GM23338 (cell line): ENCODE measurements around the gene WDR70.

ENCODE experiments used
- CREB1 ChIP-seq: fragments of 250-450 bp; sonication (Bioruptor Pico); IDR thresholded peaks from 2 replicates; pipeline ENCODE4 v1.5.0; 2020; ENCODE audit warnings: low read depth, mild to moderate bottlenecking, moderate library complexity
- CTCF ChIP-seq, 2 experiments: fragments of 200-600 bp in 1 of 2; sonication (generic) in 1 of 2; conservative IDR thresholded peaks; 2 replicates each; pipeline versions ENCODE4 v1.5.1 to v1.6.1; 2016 to 2017; ENCODE audit warnings: antibody characterized with exemption in 2 of 2, low read depth in 2 of 2, mild to moderate bottlenecking in 2 of 2, moderate library complexity in 1 of 2
- ETS1 ChIP-seq: IDR thresholded peaks from 2 replicates; pipeline ENCODE4 v1.6.1; 2016; ENCODE audit warnings: antibody characterized with exemption
- EZH2 ChIP-seq: fragments of 200-600 bp; sonication (generic); IDR thresholded peaks from one replicate; pipeline ENCODE4 v1.8.0; 2017; ENCODE audit warnings: antibody characterized with exemption, mild to moderate bottlenecking, low read depth; ENCODE audit not compliant: unreplicated experiment
- EZH2phosphoT487 ChIP-seq: fragments of 200-600 bp; sonication (generic); IDR thresholded peaks from one replicate; pipeline ENCODE4 v1.8.1; 2018; ENCODE audit warnings: antibody characterized with exemption; ENCODE audit not compliant: unreplicated experiment
- JUNB ChIP-seq: IDR thresholded peaks from one replicate; pipeline ENCODE4 v1.6.1; 2016; ENCODE audit warnings: antibody characterized with exemption; ENCODE audit not compliant: unreplicated experiment
- POLR2AphosphoS5 ChIP-seq: IDR thresholded peaks from 2 replicates; pipeline ENCODE4 v1.6.1; 2016; ENCODE audit warnings: antibody characterized with exemption, low read depth
- STAT1 ChIP-seq: IDR thresholded peaks from one replicate; pipeline ENCODE4 v1.6.1; 2016; ENCODE audit warnings: antibody characterized with exemption; ENCODE audit not compliant: unreplicated experiment
- ZNF114 ChIP-seq: fragments of 250-450 bp; sonication (Bioruptor Pico); IDR thresholded peaks from 2 replicates; pipeline ENCODE4 v1.5.0; 2020; ENCODE audit warnings: mild to moderate bottlenecking, moderate library complexity
- ZNF331 ChIP-seq: fragments of 250-450 bp; sonication (Bioruptor Pico); IDR thresholded peaks from 2 replicates; pipeline ENCODE4 v1.5.0; 2020; ENCODE audit warnings: low read depth, mild to moderate bottlenecking, moderate library complexity
- TF ChIP-seq, protein P1 (sequence below): IDR thresholded peaks from one replicate; pipeline ENCODE4 v1.6.1; 2018; ENCODE audit warnings: antibody characterized with exemption; ENCODE audit not compliant: unreplicated experiment
- TF ChIP-seq, protein P2 (sequence below): fragments of 250-450 bp; sonication (Bioruptor Pico); IDR thresholded peaks from 2 replicates; pipeline ENCODE4 v1.5.0; 2020; ENCODE audit warnings: mild to moderate bottlenecking, moderate library complexity

- no peak for TF ChIP-seq CTCF (conservative IDR thresholded peaks at IDR 0.05; ENCODE audit: low read depth in 2 of 2)
- no peak for TF ChIP-seq EZH2phosphoT487
- no peak for TF ChIP-seq ETS1
- TF ChIP-seq, protein P1, sequence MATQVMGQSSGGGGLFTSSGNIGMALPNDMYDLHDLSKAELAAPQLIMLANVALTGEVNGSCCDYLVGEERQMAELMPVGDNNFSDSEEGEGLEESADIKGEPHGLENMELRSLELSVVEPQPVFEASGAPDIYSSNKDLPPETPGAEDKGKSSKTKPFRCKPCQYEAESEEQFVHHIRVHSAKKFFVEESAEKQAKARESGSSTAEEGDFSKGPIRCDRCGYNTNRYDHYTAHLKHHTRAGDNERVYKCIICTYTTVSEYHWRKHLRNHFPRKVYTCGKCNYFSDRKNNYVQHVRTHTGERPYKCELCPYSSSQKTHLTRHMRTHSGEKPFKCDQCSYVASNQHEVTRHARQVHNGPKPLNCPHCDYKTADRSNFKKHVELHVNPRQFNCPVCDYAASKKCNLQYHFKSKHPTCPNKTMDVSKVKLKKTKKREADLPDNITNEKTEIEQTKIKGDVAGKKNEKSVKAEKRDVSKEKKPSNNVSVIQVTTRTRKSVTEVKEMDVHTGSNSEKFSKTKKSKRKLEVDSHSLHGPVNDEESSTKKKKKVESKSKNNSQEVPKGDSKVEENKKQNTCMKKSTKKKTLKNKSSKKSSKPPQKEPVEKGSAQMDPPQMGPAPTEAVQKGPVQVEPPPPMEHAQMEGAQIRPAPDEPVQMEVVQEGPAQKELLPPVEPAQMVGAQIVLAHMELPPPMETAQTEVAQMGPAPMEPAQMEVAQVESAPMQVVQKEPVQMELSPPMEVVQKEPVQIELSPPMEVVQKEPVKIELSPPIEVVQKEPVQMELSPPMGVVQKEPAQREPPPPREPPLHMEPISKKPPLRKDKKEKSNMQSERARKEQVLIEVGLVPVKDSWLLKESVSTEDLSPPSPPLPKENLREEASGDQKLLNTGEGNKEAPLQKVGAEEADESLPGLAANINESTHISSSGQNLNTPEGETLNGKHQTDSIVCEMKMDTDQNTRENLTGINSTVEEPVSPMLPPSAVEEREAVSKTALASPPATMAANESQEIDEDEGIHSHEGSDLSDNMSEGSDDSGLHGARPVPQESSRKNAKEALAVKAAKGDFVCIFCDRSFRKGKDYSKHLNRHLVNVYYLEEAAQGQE: no peak
- TF ChIP-seq EZH2: no peak
- TF ChIP-seq ZNF331 (CRISPR knock-in tag): no peak
- no peak for TF ChIP-seq POLR2AphosphoS5
- no peak for TF ChIP-seq JUNB
- no peak for TF ChIP-seq CREB1 (CRISPR knock-in tag)
- TF ChIP-seq, protein P2, sequence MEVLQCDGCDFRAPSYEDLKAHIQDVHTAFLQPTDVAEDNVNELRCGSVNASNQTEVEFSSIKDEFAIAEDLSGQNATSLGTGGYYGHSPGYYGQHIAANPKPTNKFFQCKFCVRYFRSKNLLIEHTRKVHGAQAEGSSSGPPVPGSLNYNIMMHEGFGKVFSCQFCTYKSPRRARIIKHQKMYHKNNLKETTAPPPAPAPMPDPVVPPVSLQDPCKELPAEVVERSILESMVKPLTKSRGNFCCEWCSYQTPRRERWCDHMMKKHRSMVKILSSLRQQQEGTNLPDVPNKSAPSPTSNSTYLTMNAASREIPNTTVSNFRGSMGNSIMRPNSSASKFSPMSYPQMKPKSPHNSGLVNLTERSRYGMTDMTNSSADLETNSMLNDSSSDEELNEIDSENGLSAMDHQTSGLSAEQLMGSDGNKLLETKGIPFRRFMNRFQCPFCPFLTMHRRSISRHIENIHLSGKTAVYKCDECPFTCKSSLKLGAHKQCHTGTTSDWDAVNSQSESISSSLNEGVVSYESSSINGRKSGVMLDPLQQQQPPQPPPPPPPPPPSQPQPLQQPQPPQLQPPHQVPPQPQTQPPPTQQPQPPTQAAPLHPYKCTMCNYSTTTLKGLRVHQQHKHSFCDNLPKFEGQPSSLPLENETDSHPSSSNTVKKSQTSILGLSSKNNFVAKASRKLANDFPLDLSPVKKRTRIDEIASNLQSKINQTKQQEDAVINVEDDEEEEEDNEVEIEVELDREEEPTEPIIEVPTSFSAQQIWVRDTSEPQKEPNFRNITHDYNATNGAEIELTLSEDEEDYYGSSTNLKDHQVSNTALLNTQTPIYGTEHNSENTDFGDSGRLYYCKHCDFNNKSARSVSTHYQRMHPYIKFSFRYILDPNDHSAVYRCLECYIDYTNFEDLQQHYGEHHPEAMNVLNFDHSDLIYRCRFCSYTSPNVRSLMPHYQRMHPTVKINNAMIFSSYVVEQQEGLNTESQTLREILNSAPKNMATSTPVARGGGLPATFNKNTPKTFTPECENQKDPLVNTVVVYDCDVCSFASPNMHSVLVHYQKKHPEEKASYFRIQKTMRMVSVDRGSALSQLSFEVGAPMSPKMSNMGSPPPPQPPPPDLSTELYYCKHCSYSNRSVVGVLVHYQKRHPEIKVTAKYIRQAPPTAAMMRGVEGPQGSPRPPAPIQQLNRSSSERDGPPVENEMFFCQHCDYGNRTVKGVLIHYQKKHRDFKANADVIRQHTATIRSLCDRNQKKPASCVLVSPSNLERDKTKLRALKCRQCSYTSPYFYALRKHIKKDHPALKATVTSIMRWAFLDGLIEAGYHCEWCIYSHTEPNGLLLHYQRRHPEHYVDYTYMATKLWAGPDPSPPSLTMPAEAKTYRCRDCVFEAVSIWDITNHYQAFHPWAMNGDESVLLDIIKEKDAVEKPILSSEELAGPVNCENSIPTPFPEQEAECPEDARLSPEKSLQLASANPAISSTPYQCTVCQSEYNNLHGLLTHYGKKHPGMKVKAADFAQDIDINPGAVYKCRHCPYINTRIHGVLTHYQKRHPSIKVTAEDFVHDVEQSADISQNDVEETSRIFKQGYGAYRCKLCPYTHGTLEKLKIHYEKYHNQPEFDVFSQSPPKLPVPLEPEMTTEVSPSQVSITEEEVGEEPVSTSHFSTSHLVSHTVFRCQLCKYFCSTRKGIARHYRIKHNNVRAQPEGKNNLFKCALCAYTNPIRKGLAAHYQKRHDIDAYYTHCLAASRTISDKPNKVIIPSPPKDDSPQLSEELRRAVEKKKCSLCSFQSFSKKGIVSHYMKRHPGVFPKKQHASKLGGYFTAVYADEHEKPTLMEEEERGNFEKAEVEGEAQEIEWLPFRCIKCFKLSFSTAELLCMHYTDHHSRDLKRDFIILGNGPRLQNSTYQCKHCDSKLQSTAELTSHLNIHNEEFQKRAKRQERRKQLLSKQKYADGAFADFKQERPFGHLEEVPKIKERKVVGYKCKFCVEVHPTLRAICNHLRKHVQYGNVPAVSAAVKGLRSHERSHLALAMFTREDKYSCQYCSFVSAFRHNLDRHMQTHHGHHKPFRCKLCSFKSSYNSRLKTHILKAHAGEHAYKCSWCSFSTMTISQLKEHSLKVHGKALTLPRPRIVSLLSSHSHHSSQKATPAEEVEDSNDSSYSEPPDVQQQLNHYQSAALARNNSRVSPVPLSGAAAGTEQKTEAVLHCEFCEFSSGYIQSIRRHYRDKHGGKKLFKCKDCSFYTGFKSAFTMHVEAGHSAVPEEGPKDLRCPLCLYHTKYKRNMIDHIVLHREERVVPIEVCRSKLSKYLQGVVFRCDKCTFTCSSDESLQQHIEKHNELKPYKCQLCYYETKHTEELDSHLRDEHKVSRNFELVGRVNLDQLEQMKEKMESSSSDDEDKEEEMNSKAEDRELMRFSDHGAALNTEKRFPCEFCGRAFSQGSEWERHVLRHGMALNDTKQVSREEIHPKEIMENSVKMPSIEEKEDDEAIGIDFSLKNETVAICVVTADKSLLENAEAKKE: no peak
- TF ChIP-seq ZNF114 (CRISPR knock-in tag): no peak
- no peak for TF ChIP-seq STAT1
Observed at GRCh38 chr5:37662362-37662761, 283.2 kb downstream of the WDR70 start.
